HCT116 (cell line): Measurements from ENCODE around the gene TMEM214. TPM values are rescaled to one million over a fixed set of nuclear protein-coding genes. Genes with fewer than 3 reads are reported as not detected.

ENCODE experiments used
- ATAC-seq: fragments of 200-7000 bp; cut with Tn5 transposase; 2 replicates; pipeline ENCODE4 v1.9.1; 2020; ENCODE audit warnings: mild to moderate bottlenecking, moderate library complexity
- BruUV-seq: library from RNA; stranded (reverse); fragments of 400-500 nt; replicated peaks from 2 replicates; lab custom pipeline; 2021; lab: Mats Ljungman, UMichigan
- CTCF ChIA-PET: fragments of 300-600 bp; sonication (Branson Sonifier 250); formaldehyde crosslinking; loops from one replicate; lab custom pipeline; 2021; ENCODE audit warnings: antibody characterized with exemption; lab: Charles Lee
- POLR2A ChIA-PET: fragments of 300-600, 350-600 bp; sonication (Branson Sonifier 250); formaldehyde crosslinking; loops from one replicate; lab custom pipeline; 2021; ENCODE audit warnings: antibody characterized with exemption; lab: Charles Lee
- RAD21 ChIA-PET, 2 experiments: fragments of 300-600 bp; sonication (Branson Sonifier 250); formaldehyde crosslinking; loops; one replicate each; lab custom pipeline; 2023; ENCODE audit warnings: low total read pairs in 2 of 2; ENCODE audit not compliant: uncharacterized antibody in 2 of 2, unreplicated experiment in 2 of 2, low non-redundant PET in 1 of 2; lab: Charles Lee
- DNase-seq: peaks from one replicate; pipeline ENCODE4 v3.0.0-alpha.2; 2010; ENCODE audit warnings: low read depth, low spot score
- H2AFZ ChIP-seq: fragments of 200-600 bp; shearing (Covaris generic), sonication (generic); 2 replicates; pipeline ENCODE4 v1.6.1; 2017; ENCODE audit warnings: low read depth, mixed run types, mixed read lengths, antibody characterized with exemption, low read length; ENCODE audit not compliant: poor library complexity, severe bottlenecking
- H3K27ac ChIP-seq: 2 replicates; pipeline ENCODE4 v1.5.1; 2012; ENCODE audit warnings: low read depth, low read length
- H3K27me3 ChIP-seq: fragments of 200-600 bp; sonication (generic); 2 replicates; pipeline ENCODE4 v1.6.1; 2016; ENCODE audit warnings: mixed run types, low read length, mixed read lengths; ENCODE audit not compliant: insufficient read depth
- H3K36me3 ChIP-seq, 2 experiments: fragments of 200-500 bp in 1 of 2; fragments of 200-600 bp in 1 of 2; sonication (Bioruptor generic) in 1 of 2; sonication (generic) in 1 of 2; 2 replicates each; pipeline versions ENCODE4 v1.5.1 to v1.6.1; 2014 to 2016; ENCODE audit warnings: low read length in 2 of 2, inconsistent platforms in 1 of 2, mixed read lengths in 1 of 2, mixed run types in 1 of 2; ENCODE audit not compliant: insufficient read depth in 2 of 2, control insufficient read depth in 1 of 2
- H3K4me1 ChIP-seq, 2 experiments: fragments of 200-600 bp in 1 of 2; sonication (generic) in 1 of 2; 2 replicates each; pipeline versions ENCODE4 v1.5.1 to v1.6.1; 2012 to 2017; ENCODE audit warnings: low read length in 2 of 2, inconsistent platforms in 1 of 2, mild to moderate bottlenecking in 1 of 2, mixed read lengths in 1 of 2, mixed run types in 1 of 2, moderate library complexity in 1 of 2; ENCODE audit not compliant: insufficient read depth in 2 of 2, control insufficient read depth in 1 of 2
- H3K4me2 ChIP-seq: fragments of 200-600 bp; sonication (generic); 2 replicates; pipeline ENCODE4 v1.6.1; 2017; ENCODE audit warnings: mixed run types, low read length, mixed read lengths
- H3K4me3 ChIP-seq, 2 experiments: fragments of 200-600 bp in 1 of 2; sonication (generic) in 1 of 2; replicated peaks in 1 of 2; 2 replicates each; pipeline ENCODE4 v1.5.1; 2011 to 2016; ENCODE audit warnings: low read length in 2 of 2, control low read depth in 1 of 2, low read depth in 1 of 2, mild to moderate bottlenecking in 1 of 2, mixed read lengths in 1 of 2, mixed run types in 1 of 2
- H3K79me2 ChIP-seq: fragments of 200-600 bp; sonication (generic); 2 replicates; pipeline ENCODE4 v1.6.1; 2017; ENCODE audit warnings: mild to moderate bottlenecking, mixed run types, low read length, moderate library complexity, mixed read lengths; ENCODE audit not compliant: insufficient read depth
- H3K9ac ChIP-seq: fragments of 200-600 bp; sonication (generic); 2 replicates; pipeline ENCODE4 v1.6.1; 2016; ENCODE audit warnings: low read length, mixed read lengths
- H3K9me2 ChIP-seq: fragments of 200-600 bp; sonication (generic), shearing (Covaris generic); 2 replicates; pipeline ENCODE4 v1.6.1; 2017; ENCODE audit warnings: mixed run types, mild to moderate bottlenecking, moderate library complexity; ENCODE audit not compliant: insufficient read depth
- H3K9me3 ChIP-seq, 2 experiments: fragments of 200-500 bp in 1 of 2; fragments of 200-600 bp in 1 of 2; sonication (Bioruptor generic) in 1 of 2; sonication (generic) in 1 of 2; 2 replicates each; pipeline ENCODE4 v1.6.1; 2014 to 2017; ENCODE audit warnings: low read length in 2 of 2, mixed read lengths in 2 of 2, inconsistent platforms in 1 of 2, low read depth in 1 of 2, mild to moderate bottlenecking in 1 of 2, mixed run types in 1 of 2, moderate library complexity in 1 of 2; ENCODE audit not compliant: control insufficient read depth in 1 of 2, insufficient read depth in 1 of 2
- H4K20me1 ChIP-seq: fragments of 200-600 bp; sonication (generic), shearing (Covaris generic); 2 replicates; pipeline ENCODE4 v1.6.1; 2017; ENCODE audit warnings: mixed run types, mild to moderate bottlenecking, moderate library complexity; ENCODE audit not compliant: insufficient read depth
- ATF3 ChIP-seq: IDR thresholded peaks from 2 replicates; pipeline ENCODE4 v1.6.1; 2012
- CBX3 ChIP-seq: IDR thresholded peaks from 2 replicates; pipeline ENCODE4 v1.6.1; 2012; ENCODE audit warnings: low read depth
- CEBPB ChIP-seq: IDR thresholded peaks from 2 replicates; pipeline ENCODE4 v1.6.1; 2012; ENCODE audit warnings: low read depth
- ELF1 ChIP-seq: IDR thresholded peaks from 2 replicates; pipeline ENCODE4 v1.6.1; 2012; ENCODE audit warnings: low read depth, borderline replicate concordance
- EZH2 ChIP-seq: fragments of 200-600 bp; sonication (generic); IDR thresholded peaks from 2 replicates; pipeline ENCODE4 v1.6.1; 2017; ENCODE audit warnings: antibody characterized with exemption, mixed run types
- MAX ChIP-seq: IDR thresholded peaks from 2 replicates; pipeline ENCODE4 v1.6.1; 2012
- POLR2AphosphoS5 ChIP-seq: IDR thresholded peaks from 2 replicates; pipeline ENCODE4 v1.6.1; 2011; ENCODE audit warnings: mild to moderate bottlenecking, low read depth, low read length, moderate library complexity
- SP1 ChIP-seq: IDR thresholded peaks from 2 replicates; pipeline ENCODE4 v1.6.1; 2012; ENCODE audit warnings: low read depth
- SRF ChIP-seq: IDR thresholded peaks from 2 replicates; pipeline ENCODE4 v1.6.1; 2012; ENCODE audit warnings: low read depth
- TCF7L2 ChIP-seq: IDR thresholded peaks from 2 replicates; pipeline ENCODE4 v1.7.0; 2011; ENCODE audit warnings: borderline replicate concordance, inconsistent platforms; ENCODE audit not compliant: insufficient read depth, insufficient read length; ENCODE audit errors: extremely low read depth
- ZBTB33 ChIP-seq: IDR thresholded peaks from 2 replicates; pipeline ENCODE4 v1.6.1; 2011; ENCODE audit warnings: mild to moderate bottlenecking, low read length, moderate library complexity; ENCODE audit not compliant: insufficient replicate concordance; ENCODE audit errors: extremely low read depth
- ZFX ChIP-seq: fragments of 450-650 bp; IDR thresholded peaks from 2 replicates; pipeline ENCODE4 v1.6.1; 2017
- ZNF274 ChIP-seq: fragments of 200-500 bp; sonication (Bioruptor generic); IDR thresholded peaks from 2 replicates; pipeline ENCODE4 v1.6.1; 2014; ENCODE audit warnings: mild to moderate bottlenecking, low read depth, low read length, inconsistent platforms
- intact Hi-C: fragments of 100-400 bp; cut with micrococcal nuclease; formaldehyde crosslinking; loops from 2 replicates; pipeline ENCODE4 v1.10.0; 2022
- total RNA-seq: library from RNA; stranded (reverse); gene quantifications from one replicate; pipeline ENCODE4 v1.2.1, GENCODE V29; 2021; ENCODE audit not compliant: unreplicated experiment
- TF ChIP-seq, protein P1 (sequence below): IDR thresholded peaks from 2 replicates; pipeline ENCODE4 v1.6.1; 2012; ENCODE audit warnings: low read depth

The TMEM214 gene
- total RNA-seq, 1 experiment from 2014 or later, result 69.8 TPM

GRCh38 chr2:27040282-27040681 lies 7.5 kb downstream of the TMEM214 start:
- no peak overlapping the region for H2AFZ ChIP-seq
- no peaks in the 10 kb centered on the region for H3K9me2 ChIP-seq
- H3K4me3 ChIP-seq, result no peak overlapping the region
- H3K27ac ChIP-seq, result no peak overlapping the region
- ChIA-PET CTCF (no interaction called here), RAD21 (no interaction called here), POLR2A (no interaction called here)
- no peaks in the 10 kb centered on the region for H3K27me3 ChIP-seq
- DNase-seq (no peak), ATAC-seq (no peak)
- peaks cover 5% of the 10 kb centered on the region; the same call in 1 of the 2 replicates for H4K20me1 ChIP-seq
- intact Hi-C loops, result no loop called here
- TF ChIP-seq POLR2AphosphoS5 (no peak), ZBTB33 (no peak), CBX3 (no peak), EZH2 (no peak), CEBPB (no peak), SP1 (no peak), ZNF274 (no peak), ATF3 (no peak), ELF1 (no peak), ZFX (no peak), SRF (no peak), TCF7L2 (no peak), MAX (no peak)
- TF ChIP-seq, protein P1, sequence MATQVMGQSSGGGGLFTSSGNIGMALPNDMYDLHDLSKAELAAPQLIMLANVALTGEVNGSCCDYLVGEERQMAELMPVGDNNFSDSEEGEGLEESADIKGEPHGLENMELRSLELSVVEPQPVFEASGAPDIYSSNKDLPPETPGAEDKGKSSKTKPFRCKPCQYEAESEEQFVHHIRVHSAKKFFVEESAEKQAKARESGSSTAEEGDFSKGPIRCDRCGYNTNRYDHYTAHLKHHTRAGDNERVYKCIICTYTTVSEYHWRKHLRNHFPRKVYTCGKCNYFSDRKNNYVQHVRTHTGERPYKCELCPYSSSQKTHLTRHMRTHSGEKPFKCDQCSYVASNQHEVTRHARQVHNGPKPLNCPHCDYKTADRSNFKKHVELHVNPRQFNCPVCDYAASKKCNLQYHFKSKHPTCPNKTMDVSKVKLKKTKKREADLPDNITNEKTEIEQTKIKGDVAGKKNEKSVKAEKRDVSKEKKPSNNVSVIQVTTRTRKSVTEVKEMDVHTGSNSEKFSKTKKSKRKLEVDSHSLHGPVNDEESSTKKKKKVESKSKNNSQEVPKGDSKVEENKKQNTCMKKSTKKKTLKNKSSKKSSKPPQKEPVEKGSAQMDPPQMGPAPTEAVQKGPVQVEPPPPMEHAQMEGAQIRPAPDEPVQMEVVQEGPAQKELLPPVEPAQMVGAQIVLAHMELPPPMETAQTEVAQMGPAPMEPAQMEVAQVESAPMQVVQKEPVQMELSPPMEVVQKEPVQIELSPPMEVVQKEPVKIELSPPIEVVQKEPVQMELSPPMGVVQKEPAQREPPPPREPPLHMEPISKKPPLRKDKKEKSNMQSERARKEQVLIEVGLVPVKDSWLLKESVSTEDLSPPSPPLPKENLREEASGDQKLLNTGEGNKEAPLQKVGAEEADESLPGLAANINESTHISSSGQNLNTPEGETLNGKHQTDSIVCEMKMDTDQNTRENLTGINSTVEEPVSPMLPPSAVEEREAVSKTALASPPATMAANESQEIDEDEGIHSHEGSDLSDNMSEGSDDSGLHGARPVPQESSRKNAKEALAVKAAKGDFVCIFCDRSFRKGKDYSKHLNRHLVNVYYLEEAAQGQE, result no peak
- H3K36me3 ChIP-seq, result peaks cover 35 to 47% of the 10 kb centered on the region in 2 experiments; a peak in 3 of 4 replicates
- H3K9me3 ChIP-seq, result no peaks in the 10 kb centered on the region
- H3K79me2 ChIP-seq, result peaks cover 6% of the 10 kb centered on the region; the same call in 1 of the 2 replicates
- no TSS peak for BruUV-seq
- no peak overlapping the region for H3K9ac ChIP-seq
- no peaks in the 10 kb centered on the region for H3K4me1 ChIP-seq
- no peak overlapping the region for H3K4me2 ChIP-seq
